Liver (tissue), 3 donors: ENCODE measurements around the gene CORO2A.

Experiments used
- EGR1 ChIP-seq, 2 donors: IDR thresholded peaks; 2 replicates each; pipeline ENCODE4 v1.6.1; 2016 to 2018; ENCODE audit warnings: antibody characterized with exemption in 2 of 2, low read depth in 2 of 2
- FOXA1 ChIP-seq: IDR thresholded peaks from 2 replicates; pipeline ENCODE4 v1.6.1; 2016; ENCODE audit warnings: antibody characterized with exemption
- GABPA ChIP-seq, 2 donors: IDR thresholded peaks in 1 of 2; conservative IDR thresholded peaks in 1 of 2; 2 replicates each; pipeline ENCODE4 v1.6.1; 2016; ENCODE audit warnings: antibody characterized with exemption in 2 of 2, mild to moderate bottlenecking in 1 of 2, moderate library complexity in 1 of 2
- JUND ChIP-seq, 2 donors: IDR thresholded peaks; 2 replicates each; pipeline ENCODE4 v1.6.1; 2016; ENCODE audit warnings: antibody characterized with exemption in 2 of 2
- NR2F2 ChIP-seq: IDR thresholded peaks from 2 replicates; pipeline ENCODE4 v1.6.1; 2016; ENCODE audit warnings: antibody characterized with exemption
- RAD21 ChIP-seq, 2 donors: IDR thresholded peaks; 2 replicates each; pipeline ENCODE4 v1.6.1; 2016; ENCODE audit warnings: antibody characterized with exemption in 2 of 2, mild to moderate bottlenecking in 2 of 2
- RXRA ChIP-seq, 2 donors: IDR thresholded peaks; 2 replicates each; pipeline ENCODE4 v1.6.1; 2017 to 2018; ENCODE audit warnings: antibody characterized with exemption in 2 of 2, mild to moderate bottlenecking in 1 of 2
- SP1 ChIP-seq: IDR thresholded peaks from 2 replicates; pipeline ENCODE4 v1.6.1; 2018; ENCODE audit warnings: antibody characterized with exemption, mild to moderate bottlenecking
- TAF1 ChIP-seq: conservative IDR thresholded peaks from 2 replicates; pipeline ENCODE4 v1.6.1; 2016; ENCODE audit warnings: antibody characterized with exemption, mild to moderate bottlenecking
- YY1 ChIP-seq: IDR thresholded peaks from 2 replicates; pipeline ENCODE4 v1.6.1; 2016; ENCODE audit warnings: antibody characterized with exemption, mild to moderate bottlenecking
- TF ChIP-seq, protein P1 (sequence below): fragments of 150-350 bp; IDR thresholded peaks from 2 replicates; pipeline ENCODE4 v1.5.1; 2017; ENCODE audit warnings: improper control_type of control experiment, low read depth, low read length; ENCODE audit not compliant: missing input control
- TF ChIP-seq, protein P2 (sequence below): IDR thresholded peaks from 2 replicates; pipeline ENCODE4 v1.6.1; 2016; ENCODE audit warnings: antibody characterized with exemption
- TF ChIP-seq, protein P3 (sequence below): IDR thresholded peaks from 2 replicates; pipeline ENCODE4 v1.6.1; 2016; ENCODE audit warnings: antibody characterized with exemption, mild to moderate bottlenecking
- TF ChIP-seq, protein P4 (sequence below): IDR thresholded peaks from 2 replicates; pipeline ENCODE4 v1.6.1; 2016; ENCODE audit warnings: antibody characterized with exemption
- donor health status: healthy.
- donor health status: healthy.

DNA sequence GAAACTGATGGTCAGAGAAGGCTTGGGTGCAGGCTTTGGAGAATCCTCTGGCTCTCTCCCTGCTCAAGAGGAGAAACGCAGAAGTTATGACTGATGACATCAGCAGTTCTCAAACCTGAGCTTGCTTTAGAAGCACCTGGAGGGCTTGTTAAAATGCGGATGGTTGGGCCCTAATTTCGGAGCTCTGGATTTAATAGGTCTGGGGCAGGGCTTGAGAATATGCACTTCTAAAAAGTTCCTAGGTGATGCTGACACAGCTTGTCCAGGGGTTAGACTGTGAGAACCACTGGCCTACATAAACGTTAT is 36.6 kb upstream of the CORO2A start:
- TF ChIP-seq, protein P1, sequence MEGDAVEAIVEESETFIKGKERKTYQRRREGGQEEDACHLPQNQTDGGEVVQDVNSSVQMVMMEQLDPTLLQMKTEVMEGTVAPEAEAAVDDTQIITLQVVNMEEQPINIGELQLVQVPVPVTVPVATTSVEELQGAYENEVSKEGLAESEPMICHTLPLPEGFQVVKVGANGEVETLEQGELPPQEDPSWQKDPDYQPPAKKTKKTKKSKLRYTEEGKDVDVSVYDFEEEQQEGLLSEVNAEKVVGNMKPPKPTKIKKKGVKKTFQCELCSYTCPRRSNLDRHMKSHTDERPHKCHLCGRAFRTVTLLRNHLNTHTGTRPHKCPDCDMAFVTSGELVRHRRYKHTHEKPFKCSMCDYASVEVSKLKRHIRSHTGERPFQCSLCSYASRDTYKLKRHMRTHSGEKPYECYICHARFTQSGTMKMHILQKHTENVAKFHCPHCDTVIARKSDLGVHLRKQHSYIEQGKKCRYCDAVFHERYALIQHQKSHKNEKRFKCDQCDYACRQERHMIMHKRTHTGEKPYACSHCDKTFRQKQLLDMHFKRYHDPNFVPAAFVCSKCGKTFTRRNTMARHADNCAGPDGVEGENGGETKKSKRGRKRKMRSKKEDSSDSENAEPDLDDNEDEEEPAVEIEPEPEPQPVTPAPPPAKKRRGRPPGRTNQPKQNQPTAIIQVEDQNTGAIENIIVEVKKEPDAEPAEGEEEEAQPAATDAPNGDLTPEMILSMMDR, result no peak
- TF ChIP-seq, protein P2, sequence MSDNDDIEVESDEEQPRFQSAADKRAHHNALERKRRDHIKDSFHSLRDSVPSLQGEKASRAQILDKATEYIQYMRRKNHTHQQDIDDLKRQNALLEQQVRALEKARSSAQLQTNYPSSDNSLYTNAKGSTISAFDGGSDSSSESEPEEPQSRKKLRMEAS, result no peak
- TF ChIP-seq FOXA1, result no peak
- TF ChIP-seq, protein P3, sequence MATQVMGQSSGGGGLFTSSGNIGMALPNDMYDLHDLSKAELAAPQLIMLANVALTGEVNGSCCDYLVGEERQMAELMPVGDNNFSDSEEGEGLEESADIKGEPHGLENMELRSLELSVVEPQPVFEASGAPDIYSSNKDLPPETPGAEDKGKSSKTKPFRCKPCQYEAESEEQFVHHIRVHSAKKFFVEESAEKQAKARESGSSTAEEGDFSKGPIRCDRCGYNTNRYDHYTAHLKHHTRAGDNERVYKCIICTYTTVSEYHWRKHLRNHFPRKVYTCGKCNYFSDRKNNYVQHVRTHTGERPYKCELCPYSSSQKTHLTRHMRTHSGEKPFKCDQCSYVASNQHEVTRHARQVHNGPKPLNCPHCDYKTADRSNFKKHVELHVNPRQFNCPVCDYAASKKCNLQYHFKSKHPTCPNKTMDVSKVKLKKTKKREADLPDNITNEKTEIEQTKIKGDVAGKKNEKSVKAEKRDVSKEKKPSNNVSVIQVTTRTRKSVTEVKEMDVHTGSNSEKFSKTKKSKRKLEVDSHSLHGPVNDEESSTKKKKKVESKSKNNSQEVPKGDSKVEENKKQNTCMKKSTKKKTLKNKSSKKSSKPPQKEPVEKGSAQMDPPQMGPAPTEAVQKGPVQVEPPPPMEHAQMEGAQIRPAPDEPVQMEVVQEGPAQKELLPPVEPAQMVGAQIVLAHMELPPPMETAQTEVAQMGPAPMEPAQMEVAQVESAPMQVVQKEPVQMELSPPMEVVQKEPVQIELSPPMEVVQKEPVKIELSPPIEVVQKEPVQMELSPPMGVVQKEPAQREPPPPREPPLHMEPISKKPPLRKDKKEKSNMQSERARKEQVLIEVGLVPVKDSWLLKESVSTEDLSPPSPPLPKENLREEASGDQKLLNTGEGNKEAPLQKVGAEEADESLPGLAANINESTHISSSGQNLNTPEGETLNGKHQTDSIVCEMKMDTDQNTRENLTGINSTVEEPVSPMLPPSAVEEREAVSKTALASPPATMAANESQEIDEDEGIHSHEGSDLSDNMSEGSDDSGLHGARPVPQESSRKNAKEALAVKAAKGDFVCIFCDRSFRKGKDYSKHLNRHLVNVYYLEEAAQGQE, result no peak
- TF ChIP-seq TAF1, result no peak
- no peak for TF ChIP-seq YY1
- TF ChIP-seq JUND (IDR thresholded peaks at IDR 0.05), result no peak
- TF ChIP-seq GABPA (IDR thresholded peaks at IDR 0.05 in 1 of 2, conservative IDR thresholded peaks at IDR 0.05 in 1 of 2), result no peak
- TF ChIP-seq RXRA (IDR thresholded peaks at IDR 0.05), result no peak
- TF ChIP-seq RAD21 (IDR thresholded peaks at IDR 0.05), result no peak
- no peak for TF ChIP-seq NR2F2
- TF ChIP-seq EGR1 (IDR thresholded peaks at IDR 0.05; ENCODE audit: low read depth in 2 of 2), result no peak
- TF ChIP-seq, protein P4, sequence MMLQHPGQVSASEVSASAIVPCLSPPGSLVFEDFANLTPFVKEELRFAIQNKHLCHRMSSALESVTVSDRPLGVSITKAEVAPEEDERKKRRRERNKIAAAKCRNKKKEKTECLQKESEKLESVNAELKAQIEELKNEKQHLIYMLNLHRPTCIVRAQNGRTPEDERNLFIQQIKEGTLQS, result no peak
- no peak for TF ChIP-seq SP1
